Myocyte (in vitro differentiated cells): Measurements from ENCODE around the gene PYCR2. TPM values are rescaled to one million over a fixed set of nuclear protein-coding genes. Genes with fewer than 3 reads are reported as not detected.

Experiments
- DNase-seq: peaks from one replicate; pipeline ENCODE4 v3.0.0-alpha.2; 2012; ENCODE audit warnings: low read depth
- microRNA-seq: library from miRNA; unstranded; fragments of <30 nt; microRNA quantifications from one replicate; pipeline ENCODE4, GENCODE V29; 2016
- total RNA-seq: library from RNA; depleted of rRNA; stranded (reverse); fragments of >200 nt; gene quantifications from 2 replicates; pipeline ENCODE4 v1.2.3, GENCODE V29; 2014

Gene PYCR2
- total RNA-seq, 1 donor from 2014 or later: 58.1 TPM

GRCh38 chr1:225879521-225880221 is 44.4 kb downstream of the PYCR2 start:
- no peak for DNase-seq

GRCh38 chr1:225878282-225878681 is 45.8 kb downstream of the PYCR2 start:
- DNase-seq: no peak

GRCh38 chr1:225877580-225877979 is 46.5 kb downstream of the PYCR2 start:
- peak; percentile 88 for DNase-seq

- no peak for DNase-seq
Observed at GRCh38 chr1:225876900-225877510, 47.0 kb downstream of the PYCR2 start.

DNA sequence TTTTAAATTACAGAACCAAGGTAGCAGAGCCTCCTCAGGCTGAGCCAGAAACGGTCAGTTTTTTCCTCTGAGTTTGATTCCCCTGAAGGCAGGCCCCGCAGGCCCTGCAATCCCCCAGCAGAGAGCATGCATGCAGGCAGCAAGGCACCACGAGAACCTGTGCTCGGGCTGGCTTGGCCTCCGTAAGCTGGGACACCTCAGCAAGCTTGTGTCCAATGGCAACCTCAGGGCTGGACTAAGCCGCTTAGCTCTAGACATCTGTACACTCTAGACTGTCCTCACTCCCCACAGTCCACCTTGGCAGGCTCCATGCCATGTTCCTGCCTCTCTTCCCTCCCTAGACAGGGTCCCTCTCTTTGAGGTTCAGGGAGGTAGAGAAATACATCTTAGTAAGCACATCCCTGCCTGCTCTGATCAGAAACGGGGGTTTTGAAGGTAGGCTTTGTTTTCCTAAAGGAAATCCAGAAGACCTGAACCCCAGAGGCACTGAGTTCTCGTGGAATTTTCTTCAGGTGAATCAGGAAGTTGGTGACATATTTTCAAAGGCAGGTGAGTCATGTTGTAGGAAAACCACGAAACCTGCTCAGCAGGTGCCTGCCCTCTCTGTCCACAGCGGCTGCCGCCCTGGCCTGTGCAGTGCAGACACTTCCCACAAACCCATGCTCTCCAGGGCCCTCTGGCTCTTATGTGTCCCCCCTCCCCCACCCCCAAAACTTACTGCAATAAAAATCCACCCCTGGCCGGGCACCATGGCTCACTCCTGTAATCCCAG is 48.8 kb downstream of the PYCR2 start:
- no peak for DNase-seq

- DNase-seq: no peak
Observed at GRCh38 chr1:225874431-225874830, 49.6 kb downstream of the PYCR2 start.

DNA sequence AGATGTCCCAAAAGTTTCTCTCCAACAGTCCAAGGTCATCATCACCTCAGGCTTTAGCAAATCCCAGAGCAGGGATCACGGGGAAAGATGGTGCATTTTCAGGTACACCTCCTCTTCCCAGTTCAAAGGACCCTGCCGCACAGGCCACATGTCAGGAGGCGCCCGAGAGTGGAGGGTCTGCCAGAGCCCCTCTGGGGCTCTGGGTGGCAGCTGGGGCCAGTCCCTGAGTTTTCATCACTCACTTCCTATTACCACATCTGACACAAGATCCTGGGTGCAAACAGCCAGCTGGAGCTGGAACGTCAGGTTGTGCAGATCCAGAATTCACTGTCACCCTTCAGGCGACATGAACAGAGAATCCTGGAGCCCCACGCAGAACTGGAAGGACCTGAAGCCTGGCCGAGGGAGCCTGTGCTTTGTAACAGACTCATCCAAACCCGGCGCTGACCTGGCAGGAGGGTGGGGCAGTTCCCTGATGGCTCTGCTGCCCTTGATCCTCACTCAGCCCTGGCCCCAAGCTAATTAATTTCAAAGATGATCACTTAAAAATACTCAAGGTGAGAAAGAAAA is 50.7 kb downstream of the PYCR2 start:
- DNase-seq: no peak

- no peak for DNase-seq
Observed at GRCh38 chr1:225872075-225872430, 52.0 kb downstream of the PYCR2 start.

DNA sequence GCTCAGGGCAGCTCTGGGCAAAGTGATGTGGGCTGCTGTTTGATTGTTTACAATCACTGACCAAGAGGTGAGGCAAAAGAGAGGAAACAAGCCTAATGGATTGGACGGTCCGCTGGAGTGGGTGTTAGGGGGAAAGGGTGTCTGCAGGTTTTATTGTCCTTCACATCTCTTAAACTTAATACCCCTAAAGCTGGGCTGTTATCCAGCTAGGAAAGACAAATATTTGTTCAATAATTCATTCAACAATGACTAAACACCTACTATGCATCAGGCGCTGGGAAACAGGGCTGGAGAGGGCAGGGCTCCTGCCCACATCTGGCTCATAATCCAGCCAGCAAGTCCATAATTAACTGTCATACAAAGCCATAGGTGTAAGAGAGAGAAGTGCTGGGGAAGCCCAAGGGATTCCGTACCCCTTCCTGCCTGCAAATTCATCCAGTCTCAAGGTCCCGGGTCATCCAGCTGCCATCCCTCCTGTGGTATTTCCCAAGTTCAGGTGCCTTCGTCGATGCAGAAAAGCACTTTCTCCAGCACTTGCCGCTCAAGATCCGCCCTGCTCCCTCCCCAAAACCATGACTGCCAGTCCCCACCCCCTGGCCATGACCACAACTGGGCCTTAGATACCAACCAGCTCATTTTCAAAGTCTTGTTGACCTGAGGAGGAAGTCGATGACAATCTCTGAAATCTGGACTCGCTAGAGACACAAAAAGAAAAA is 52.5 kb downstream of the PYCR2 start:
- no peak for DNase-seq

GRCh38 chr1:225870911-225871310 is 53.1 kb downstream of the PYCR2 start:
- no peak for DNase-seq

Small RNA genes lying within 50 kb of the gene (microRNA-seq; reads per million reads assigned to microRNA genes)
- gene MIR6741: not detected

Other genes starting within 250 kb of the PYCR2 start
- 249 and 277 TPM in 2 replicates for gene SRP9, start 146.4 kb downstream of the PYCR2 start, total RNA-seq
- 24.1 and 28.3 TPM in 2 replicates for gene EPHX1, start 114.1 kb downstream of the PYCR2 start, total RNA-seq
- 7.8 and 10.8 TPM in 2 replicates for gene TMEM63A, start 41.9 kb downstream of the PYCR2 start, total RNA-seq
- gene LEFTY1, start 35.1 kb downstream of the PYCR2 start, total RNA-seq: 0.08 and 0.21 TPM in 2 replicates
- gene LEFTY2, start 17.0 kb upstream of the PYCR2 start, total RNA-seq: 0.78 and 1.7 TPM in 2 replicates
- 29.2 and 31.0 TPM in 2 replicates for gene SDE2, start 75.1 kb upstream of the PYCR2 start, total RNA-seq
- 288 and 318 TPM in 2 replicates for gene H3-3A, start 138.5 kb upstream of the PYCR2 start, total RNA-seq